Adrenal gland (tissue), 19 donors: Measurements from ENCODE around the gene LRRC37A2. TPM values are rescaled to one million over a fixed set of nuclear protein-coding genes. Genes with fewer than 3 reads are reported as not detected.
A peak's percentile ranks its signal among the peaks of the same experiment; 100 is the strongest.
"Not testable (repeated sequence)": the region's sequence is repeated elsewhere in the genome, so short reads cannot be mapped to it uniquely, and the experiment has no call there.

Experiments
- DNase-seq, 7 donors: peaks; one replicate each; pipeline ENCODE4 v3.0.0-alpha.2; 2019 to 2020
- H3K27ac ChIP-seq, 5 donors: fragments of 200-600 bp; sonication (generic) in 4 of 5; 1 replicate in 3 of 5; 2 replicates in 2 of 5; pipeline versions ENCODE4 v1.5.1 to v1.8.0; 2016 to 2020; ENCODE audit warnings: mild to moderate bottlenecking in 1 of 5
- H3K27me3 ChIP-seq: fragments of 200-600 bp; 2 replicates; pipeline ENCODE4 v1.8.0; 2021
- H3K36me3 ChIP-seq, 2 donors: fragments of 200-600 bp; replicated peaks in 1 of 2; 1 replicate in 1 of 2; 2 replicates in 1 of 2; pipeline versions ENCODE4 v1.5.1 to v1.8.0; 2018 to 2022
- H3K4me1 ChIP-seq, 2 donors: fragments of 200-600 bp; replicated peaks in 1 of 2; 1 replicate in 1 of 2; 2 replicates in 1 of 2; pipeline versions ENCODE4 v1.5.1 to v1.8.0; 2018 to 2021
- H3K4me3 ChIP-seq, 4 donors: fragments of 200-600 bp; sonication (generic) in 3 of 4; one replicate each; pipeline ENCODE4 v1.5.1; 2016 to 2018
- H3K9me3 ChIP-seq, 3 donors: fragments of 200-600 bp; sonication (generic) in 1 of 3; replicated peaks in 1 of 3; 1 replicate in 2 of 3; 2 replicates in 1 of 3; pipeline versions ENCODE4 v1.5.1 to v1.8.0; 2016 to 2021
- WGBS, 4 donors: extraction: QIAGEN DNeasy Blood & Tissue Kit in 2 of 4; methylation state at CpG; one replicate each; pipeline versions ENCODE4 v1.1.5 to v1.1.7; 2013 to 2017; 5-methylcytosine and 5-hydroxymethylcytosine counted together
- intact Hi-C, 2 donors: fragments of 100-400 bp; cut with DNase I; formaldehyde crosslinking; loops; one replicate each; pipeline versions ENCODE4 v1.14.1 to v1.15.0; 2022 to 2023
- long read RNA-seq, 10 donors: library from polyadenylated mRNA in 3 of 10; unstranded in 2 of 10; stranded (forward) in 1 of 10; transcript quantifications; one replicate each; pipeline ENCODE4 v2.0.0 and lab custom pipeline, GENCODE V29; 2021 to 2026
- polyA plus RNA-seq, 3 donors: library from polyadenylated mRNA; stranded (reverse); fragments of 200-250 nt in 2 of 3; fragments of 350-450 nt in 1 of 3; fragmentation: Illumina TruSeq in 1 of 3; extraction: RNeasy Lipid Tissue Mini Kit (QIAGEN cat#74804) in 1 of 3; gene quantifications; one replicate each; pipeline ENCODE4 v1.2.3, GENCODE V29; 2013 to 2014
- total RNA-seq, 9 donors: library from RNA; depleted of rRNA in 4 of 9; stranded (reverse); fragments of >200 nt in 4 of 9; fragments of 120-200 nt in 1 of 9; fragmentation: NEBNext Ultra II Directional in 1 of 9; extraction: Animal tissue kit (Norgen Biotek cat#: 25700) in 1 of 9; gene quantifications; one replicate each; pipeline versions ENCODE4 v1.1.0 to v1.2.4, GENCODE V29; 2013 to 2023
- donor health status: healthy with polysubstance abuse.
- donor health status: Bipolar disorder and iron deficiency.
- donor health status: DM: yes; HTN: yes; CAD: no.
- donor health status: DM: no; HTN: no; CAD: no.
- donor health status: DM: no; HTN: no; CAD: no.
- donor health status: DM: yes; HTN: yes; CAD: no.

Gene LRRC37A2
- total RNA-seq (10 to 100 TPM in 1 of 9 donors, 1 to 10 TPM in 8; 2.4 to 13.6 (median 6.3) TPM), polyA plus RNA-seq (10 to 100 TPM in 2 of 3 donors, 1 to 10 TPM in 1; 4.4 to 14.3 (median 13.0) TPM)
- long read RNA-seq, donor 1, partial matches to known transcripts, result 0 of 2 reads
- long read RNA-seq, donor 1, other reads (novel, unspliced or antisense), result 0 of 2 reads
- long read RNA-seq, donor 2, partial matches to known transcripts, result 0 of 2 reads
- long read RNA-seq, donor 2, other reads (novel, unspliced or antisense), result 0 of 2 reads
- long read RNA-seq, donor 3, result 0 reads
- long read RNA-seq, donor 4, partial matches to known transcripts, result 1 of 2 reads
- long read RNA-seq, donor 4, other reads (novel, unspliced or antisense), result 0 of 2 reads
- long read RNA-seq, donor 5, partial matches to known transcripts, result 0 of 1 reads
- long read RNA-seq, donor 5, other reads (novel, unspliced or antisense), result 1 of 1 reads
- long read RNA-seq, donor 6, partial matches to known transcripts, result 0 of 1 reads
- long read RNA-seq, donor 6, other reads (novel, unspliced or antisense), result 1 of 1 reads
- long read RNA-seq, donor 7, partial matches to known transcripts, result 0 of 2 reads
- long read RNA-seq, donor 7, other reads (novel, unspliced or antisense), result 0 of 2 reads
- long read RNA-seq, donor 8, partial matches to known transcripts, result 7 of 10 reads
- long read RNA-seq, donor 8, other reads (novel, unspliced or antisense), result 0 of 10 reads
- long read RNA-seq, donor 9, partial matches to known transcripts, result 5 of 6 reads
- long read RNA-seq, donor 9, other reads (novel, unspliced or antisense), result 0 of 6 reads
- long read RNA-seq, donor 10, result 0 reads

GRCh38 chr17:46512168-46512567 lies at the start of gene LRRC37A2:
Gene LRRC37A2, plus strand, starts transcription at chr17:46512468. Its CDS starts 245 bp downstream, at chr17:46512713.
- H3K27ac ChIP-seq, H3K4me1 ChIP-seq, H3K27me3 ChIP-seq, H3K9me3 ChIP-seq, H3K36me3 ChIP-seq, DNase-seq, intact Hi-C loops, H3K4me3 ChIP-seq: not testable (repeated sequence)
- 86 to 100% (median 94%) methylated on average over 2 to 4 of the region's 11 CpGs for WGBS, 4 donors

- H3K4me1 ChIP-seq, H3K4me3 ChIP-seq, H3K36me3 ChIP-seq, H3K9me3 ChIP-seq, H3K27me3 ChIP-seq, H3K27ac ChIP-seq, intact Hi-C loops: not testable (repeated sequence)
- WGBS, 4 donors, result 82 to 94% (median 86%) methylated on average over 2 to 4 of the region's 5 CpGs
- peak in 1 of 7 donors; percentile 51 for DNase-seq
These were observed 44.6 kb upstream of the LRRC37A2 start for GRCh38 chr17:46467618-46468017.

GRCh38 chr17:46474489-46474888 lies 37.8 kb upstream of the LRRC37A2 start:
- H3K36me3 ChIP-seq, H3K27ac ChIP-seq, DNase-seq, H3K9me3 ChIP-seq, H3K4me1 ChIP-seq, H3K4me3 ChIP-seq, H3K27me3 ChIP-seq, intact Hi-C loops: not testable (repeated sequence)
- 60 to 81% methylated on average over 1 of the region's 3 CpGs; no CpG with 5 or more reads in 2 of the 4 donors for WGBS, 4 donors

GRCh38 chr17:46475583-46475982 lies 36.7 kb upstream of the LRRC37A2 start:
- intact Hi-C loops, H3K4me1 ChIP-seq, H3K27me3 ChIP-seq, H3K36me3 ChIP-seq, H3K4me3 ChIP-seq, H3K9me3 ChIP-seq, DNase-seq, H3K27ac ChIP-seq: not testable (repeated sequence)
- WGBS, 4 donors, result 69 to 79% (median 75%) methylated on average over 1 to 2 of the region's 2 CpGs; no CpG with 5 or more reads in 1 of the 4 donors

- H3K27ac ChIP-seq, H3K27me3 ChIP-seq, H3K4me3 ChIP-seq, intact Hi-C loops, H3K4me1 ChIP-seq, H3K36me3 ChIP-seq, DNase-seq, H3K9me3 ChIP-seq: not testable (repeated sequence)
- WGBS, 4 donors, result 83 to 100% methylated on average over 1 of the region's 3 CpGs; no CpG with 5 or more reads in 2 of the 4 donors
These were observed 33.4 kb upstream of the LRRC37A2 start for GRCh38 chr17:46478823-46479222.

GRCh38 chr17:46481310-46481709 lies 31.0 kb upstream of the LRRC37A2 start:
- intact Hi-C loops, H3K4me3 ChIP-seq, H3K9me3 ChIP-seq, H3K36me3 ChIP-seq, H3K4me1 ChIP-seq, H3K27ac ChIP-seq, H3K27me3 ChIP-seq, DNase-seq: not testable (repeated sequence)
- no CpG with 5 or more reads among the region's 2 CpGs for WGBS, 4 donors

- intact Hi-C loops, H3K36me3 ChIP-seq, H3K4me3 ChIP-seq, H3K9me3 ChIP-seq, H3K27me3 ChIP-seq, H3K4me1 ChIP-seq, DNase-seq, H3K27ac ChIP-seq: not testable (repeated sequence)
- 94 to 97% (median 96%) methylated on average over 10 to 12 of the region's 16 CpGs for WGBS, 4 donors
These were observed 20.2 kb upstream of the LRRC37A2 start for GRCh38 chr17:46492021-46492420.

GRCh38 chr17:46499437-46500139 lies 12.7 kb upstream of the LRRC37A2 start:
- H3K36me3 ChIP-seq, intact Hi-C loops, H3K27me3 ChIP-seq, H3K4me3 ChIP-seq, H3K9me3 ChIP-seq, H3K4me1 ChIP-seq, DNase-seq, H3K27ac ChIP-seq: not testable (repeated sequence)
- no CpG with 5 or more reads among the region's 6 CpGs for WGBS, 4 donors

GRCh38 chr17:46505896-46506295 lies 6.4 kb upstream of the LRRC37A2 start:
- H3K9me3 ChIP-seq, H3K4me1 ChIP-seq, H3K4me3 ChIP-seq, H3K27ac ChIP-seq, H3K36me3 ChIP-seq, intact Hi-C loops, H3K27me3 ChIP-seq, DNase-seq: not testable (repeated sequence)
- WGBS, 4 donors, result 95 to 98% (median 98%) methylated on average over 5 to 6 of the region's 7 CpGs; no CpG with 5 or more reads in 1 of the 4 donors

GRCh38 chr17:46534716-46535115 lies 22.4 kb downstream of the LRRC37A2 start:
- H3K4me1 ChIP-seq, H3K9me3 ChIP-seq, H3K36me3 ChIP-seq, H3K4me3 ChIP-seq, H3K27me3 ChIP-seq, intact Hi-C loops, H3K27ac ChIP-seq: not testable (repeated sequence)
- peak in 3 of 7 donors; percentile 11 to 45 (median 17) for DNase-seq
- 88 to 98% (median 97%) methylated on average over 10 to 22 of the region's 22 CpGs for WGBS, 4 donors
